ENCODE data around the gene THBS1.

DNA sequence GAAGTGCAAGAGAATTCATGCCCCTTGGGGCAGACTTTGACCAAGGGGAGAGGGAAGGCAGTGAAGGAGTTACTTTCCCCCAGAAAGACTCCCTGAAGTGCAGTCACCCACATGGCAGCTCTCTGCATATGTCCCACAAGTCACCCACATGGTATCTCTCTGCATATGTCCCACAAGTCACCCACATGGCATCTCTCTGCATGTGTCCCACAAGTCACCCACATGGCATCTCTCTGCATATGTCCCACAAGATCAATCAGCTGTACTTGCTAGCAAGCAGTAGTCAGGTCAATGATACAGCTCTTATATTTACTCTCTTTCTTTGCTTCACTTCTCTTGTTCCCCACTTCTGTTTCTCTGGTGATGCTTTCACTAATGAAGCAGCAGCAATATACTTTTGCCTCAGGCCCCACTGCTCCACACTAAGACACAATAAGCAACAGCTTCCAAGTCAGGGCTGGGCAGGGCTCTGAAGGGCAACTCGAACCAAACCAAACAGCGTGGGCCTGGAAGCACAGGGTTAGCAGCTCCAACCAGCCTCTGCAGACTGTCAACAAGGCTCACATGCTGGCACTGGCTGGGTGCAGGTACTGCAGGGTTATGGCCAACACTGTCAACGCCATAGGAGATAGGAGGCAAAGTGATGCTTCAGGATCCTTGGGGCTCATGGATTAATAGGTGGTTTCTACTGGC is 46.7 kb downstream of the THBS1 start:
- TF ChIP-seq, protein P1, sequence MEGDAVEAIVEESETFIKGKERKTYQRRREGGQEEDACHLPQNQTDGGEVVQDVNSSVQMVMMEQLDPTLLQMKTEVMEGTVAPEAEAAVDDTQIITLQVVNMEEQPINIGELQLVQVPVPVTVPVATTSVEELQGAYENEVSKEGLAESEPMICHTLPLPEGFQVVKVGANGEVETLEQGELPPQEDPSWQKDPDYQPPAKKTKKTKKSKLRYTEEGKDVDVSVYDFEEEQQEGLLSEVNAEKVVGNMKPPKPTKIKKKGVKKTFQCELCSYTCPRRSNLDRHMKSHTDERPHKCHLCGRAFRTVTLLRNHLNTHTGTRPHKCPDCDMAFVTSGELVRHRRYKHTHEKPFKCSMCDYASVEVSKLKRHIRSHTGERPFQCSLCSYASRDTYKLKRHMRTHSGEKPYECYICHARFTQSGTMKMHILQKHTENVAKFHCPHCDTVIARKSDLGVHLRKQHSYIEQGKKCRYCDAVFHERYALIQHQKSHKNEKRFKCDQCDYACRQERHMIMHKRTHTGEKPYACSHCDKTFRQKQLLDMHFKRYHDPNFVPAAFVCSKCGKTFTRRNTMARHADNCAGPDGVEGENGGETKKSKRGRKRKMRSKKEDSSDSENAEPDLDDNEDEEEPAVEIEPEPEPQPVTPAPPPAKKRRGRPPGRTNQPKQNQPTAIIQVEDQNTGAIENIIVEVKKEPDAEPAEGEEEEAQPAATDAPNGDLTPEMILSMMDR (IDR thresholded peaks at IDR 0.05; ENCODE audit: low read length) = no peak
- TF ChIP-seq EZH2 (IDR thresholded peaks at IDR 0.05; ENCODE audit: borderline replicate concordance, low read length) = no peak
